Hematopoietic multipotent progenitor cell treated with erythropoietin and hydrocortisone succinate and interleukin-3 and kit ligand, for 17 days (in vitro differentiated cells): ENCODE measurements around the gene RBFOX2.
"Not testable (repeated sequence)": the region's sequence is repeated elsewhere in the genome, so short reads cannot be mapped to it uniquely, and the experiment has no call there.

Source experiments
- DNase-seq: peaks from one replicate; pipeline ENCODE4 v3.0.0-alpha.2; 2015; ENCODE audit warnings: low spot score

Gene RBFOX2

DNA sequence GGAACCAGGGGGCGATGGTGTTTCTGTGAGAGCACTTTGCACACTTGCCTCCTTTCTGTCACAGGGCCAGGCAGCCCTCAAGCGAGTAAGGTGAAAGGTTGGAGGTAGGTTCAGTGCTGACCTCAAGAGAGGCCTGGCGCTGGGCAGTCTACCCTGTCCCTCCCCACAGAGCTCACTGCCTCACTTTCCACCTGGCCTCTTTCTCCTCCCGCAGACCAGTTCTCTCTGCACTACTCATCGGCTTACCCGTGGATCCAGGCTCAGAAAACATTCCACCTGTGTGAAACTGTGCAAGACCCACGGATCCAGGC is 294.2 kb downstream of the RBFOX2 start:
- DNase-seq = no peak

GRCh38 chr22:35733791-35734516 is 294.7 kb downstream of the RBFOX2 start:
- no peak for DNase-seq

DNA sequence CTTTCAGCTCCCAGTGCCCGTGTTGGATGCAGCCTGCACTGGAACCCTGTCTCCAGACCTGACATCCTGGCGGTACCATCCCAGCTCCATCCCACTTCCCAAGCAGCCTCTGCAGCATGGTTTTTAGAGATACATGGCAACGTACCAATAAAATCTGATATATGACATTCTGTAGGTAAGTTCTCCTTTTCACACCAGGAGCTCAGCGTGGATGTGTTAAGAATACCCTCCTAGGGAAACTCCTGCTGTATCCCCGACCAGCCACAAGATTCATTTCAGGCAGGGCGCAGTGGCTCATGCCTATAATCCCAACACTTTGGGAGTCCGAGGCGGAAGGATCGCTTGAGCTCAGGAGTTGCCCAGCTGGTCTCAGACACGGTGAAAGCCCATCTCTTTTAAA is 295.6 kb downstream of the RBFOX2 start:
- no peak for DNase-seq

GRCh38 chr22:35732116-35732515 is 296.5 kb downstream of the RBFOX2 start:
- no peak for DNase-seq

- DNase-seq = no peak
Observed at GRCh38 chr22:35731321-35731720, 297.3 kb downstream of the RBFOX2 start.

- no peak for DNase-seq
Observed at GRCh38 chr22:35729309-35729698, 299.3 kb downstream of the RBFOX2 start.

GRCh38 chr22:35728639-35729308 is 299.9 kb downstream of the RBFOX2 start:
- no peak for DNase-seq

GRCh38 chr22:35727436-35727835 is 301.2 kb downstream of the RBFOX2 start:
- DNase-seq = no peak

DNA sequence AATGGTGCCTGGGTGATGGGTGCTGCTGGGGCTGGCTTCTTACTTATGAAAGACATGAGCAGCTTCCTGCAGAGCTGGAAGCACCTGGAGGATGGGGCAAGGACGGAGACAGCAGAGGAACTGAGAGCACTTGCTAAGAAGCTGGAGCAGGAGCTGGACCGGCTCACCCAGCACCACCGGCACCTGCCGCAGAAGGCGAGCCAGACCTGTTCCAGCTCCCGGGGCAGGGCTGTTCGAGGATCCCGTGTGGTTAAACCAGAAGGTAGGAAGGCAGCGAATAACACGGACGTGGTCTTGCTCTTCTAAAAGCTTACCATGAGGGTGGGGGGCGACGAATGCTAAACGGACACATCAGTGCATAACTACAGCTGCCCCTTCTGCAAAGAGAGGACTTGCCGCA is 301.7 kb downstream of the RBFOX2 start:
- DNase-seq = no peak

GRCh38 chr22:35726398-35726797 is 302.2 kb downstream of the RBFOX2 start:
- DNase-seq = no peak

DNA sequence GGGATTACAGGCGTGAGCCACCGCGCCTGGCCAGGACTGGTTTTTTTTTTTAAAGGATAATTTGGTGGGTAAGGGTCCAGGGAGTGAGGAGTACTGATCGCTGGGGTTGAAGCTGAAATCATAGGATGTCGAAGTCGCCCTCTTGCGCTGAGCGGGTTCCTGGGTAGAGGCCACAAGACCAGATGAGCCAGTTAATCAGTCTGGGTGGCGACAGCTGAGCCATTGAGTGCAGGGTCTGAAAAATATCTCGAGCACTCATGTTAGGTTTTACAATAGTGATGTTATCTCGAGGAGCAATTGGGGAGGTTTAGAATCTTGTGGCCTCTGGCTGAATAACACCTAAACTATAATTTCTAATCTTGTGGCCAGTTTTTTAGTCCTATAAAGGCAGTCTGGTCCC is 303.1 kb downstream of the RBFOX2 start:
- DNase-seq = no peak

GRCh38 chr22:35721960-35722359 is 306.7 kb downstream of the RBFOX2 start:
- DNase-seq = no peak

GRCh38 chr22:35719212-35719875 is 309.3 kb downstream of the RBFOX2 start:
- DNase-seq = no peak

DNA sequence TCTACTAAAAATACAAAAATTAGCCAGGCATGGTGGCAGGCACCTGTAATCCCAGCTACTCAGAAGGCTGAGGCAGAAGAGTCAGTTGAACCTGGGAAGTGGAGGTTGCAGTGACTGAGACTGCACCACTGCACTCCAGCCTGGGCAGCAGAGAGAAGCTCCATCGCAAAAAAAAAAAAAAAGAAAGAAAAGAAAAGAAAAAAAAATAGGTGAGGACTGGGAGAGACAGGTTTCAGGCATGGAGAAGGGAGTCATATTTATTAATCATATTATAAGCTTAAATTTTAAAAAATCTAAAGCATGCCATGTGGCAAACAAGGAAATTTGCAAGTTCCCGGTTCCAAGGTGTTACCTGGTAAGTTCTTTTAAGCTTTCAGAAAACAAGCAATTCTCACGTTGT is 311.1 kb downstream of the RBFOX2 start, which contains the start of gene APOL5:
TSS of gene APOL5 (plus strand) at position 301 of the 400 bp plus-strand sequence. CDS start at position 301, 0 bp downstream.
- DNase-seq = no peak

- DNase-seq = no peak
Observed at GRCh38 chr22:35712672-35713071, 316.0 kb downstream of the RBFOX2 start.

- no peak for DNase-seq
Observed at GRCh38 chr22:35711336-35711735, 317.3 kb downstream of the RBFOX2 start.

DNA sequence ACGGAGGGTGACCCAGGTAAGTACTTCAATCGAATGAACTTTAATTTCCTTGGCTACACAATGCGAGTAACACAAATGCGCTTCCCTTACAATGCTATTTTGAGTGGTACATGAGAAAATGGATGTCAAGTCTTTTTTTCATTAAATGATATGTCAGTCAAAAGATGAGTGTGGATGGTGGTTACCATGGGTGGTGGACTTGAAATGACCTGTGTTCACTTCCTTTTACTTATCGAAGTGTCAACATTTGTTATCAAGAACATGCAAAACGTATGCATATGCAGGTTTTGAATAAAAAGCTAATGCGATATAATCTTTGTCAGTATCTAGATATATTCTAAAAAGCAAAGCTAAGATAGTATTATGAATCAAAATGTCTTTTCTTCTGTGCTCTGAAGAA is 319.7 kb downstream of the RBFOX2 start:
- DNase-seq = no peak

DNA sequence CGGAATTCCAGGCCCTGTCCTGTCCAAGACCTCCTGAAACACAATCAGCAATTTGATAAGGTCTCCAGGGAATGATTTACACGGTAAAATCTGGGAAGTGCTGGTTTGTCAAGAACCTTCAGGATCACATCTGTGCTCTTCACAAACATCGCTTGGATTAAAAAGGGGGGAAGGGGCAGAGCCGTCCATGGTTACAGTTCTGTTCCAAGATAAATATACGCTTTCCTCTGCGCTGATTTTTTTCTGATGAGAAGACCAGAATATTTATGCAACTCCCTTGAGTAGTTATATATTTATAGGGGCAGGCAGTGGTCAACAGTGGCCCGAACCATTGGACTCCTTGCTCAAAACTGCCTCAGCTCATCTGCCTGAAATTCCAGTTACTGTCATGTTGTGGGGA is 320.2 kb downstream of the RBFOX2 start:
- no peak for DNase-seq

DNA sequence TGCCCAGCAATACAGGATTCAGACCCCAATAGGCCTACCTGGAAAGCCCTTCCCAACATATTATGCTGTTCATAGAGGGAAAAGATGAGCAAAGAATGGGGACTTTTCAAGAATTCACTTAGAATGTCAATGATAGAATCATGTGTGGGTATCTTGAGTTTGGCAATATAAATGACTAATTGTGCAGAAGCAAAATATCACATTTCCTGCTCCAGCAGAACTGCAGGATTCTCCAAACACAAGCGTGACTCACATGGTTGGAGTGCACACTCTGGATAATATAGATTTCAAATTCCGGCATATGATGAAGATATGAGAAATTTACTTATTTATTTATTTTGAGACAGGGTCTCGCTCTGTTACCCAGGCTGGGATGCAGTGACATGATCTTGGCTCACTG is 323.5 kb downstream of the RBFOX2 start:
- DNase-seq = no peak

- no peak for DNase-seq
Observed at GRCh38 chr22:35703861-35704584, 324.6 kb downstream of the RBFOX2 start.

DNA sequence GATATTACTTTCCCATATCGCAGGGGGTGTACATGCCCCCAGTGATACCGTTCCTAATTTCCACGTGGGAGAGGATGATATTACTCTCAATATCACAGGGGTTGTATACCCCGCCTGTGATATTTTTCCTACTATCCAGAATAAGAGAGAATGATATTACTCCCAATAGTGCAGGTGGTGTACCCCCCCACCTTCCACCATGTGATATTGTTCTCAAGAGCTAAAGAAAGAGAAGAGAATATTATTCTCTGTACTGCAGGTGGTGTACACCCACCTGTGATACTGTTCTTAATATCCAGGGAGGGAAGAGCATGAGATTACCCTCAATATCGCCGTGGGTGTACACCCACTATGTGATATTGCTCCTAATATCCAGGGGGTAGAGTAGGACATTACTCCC is 328.8 kb downstream of the RBFOX2 start:
- DNase-seq = not testable (repeated sequence)

- no peak for DNase-seq
Observed at GRCh38 chr22:35697142-35697541, 331.5 kb downstream of the RBFOX2 start.

DNA sequence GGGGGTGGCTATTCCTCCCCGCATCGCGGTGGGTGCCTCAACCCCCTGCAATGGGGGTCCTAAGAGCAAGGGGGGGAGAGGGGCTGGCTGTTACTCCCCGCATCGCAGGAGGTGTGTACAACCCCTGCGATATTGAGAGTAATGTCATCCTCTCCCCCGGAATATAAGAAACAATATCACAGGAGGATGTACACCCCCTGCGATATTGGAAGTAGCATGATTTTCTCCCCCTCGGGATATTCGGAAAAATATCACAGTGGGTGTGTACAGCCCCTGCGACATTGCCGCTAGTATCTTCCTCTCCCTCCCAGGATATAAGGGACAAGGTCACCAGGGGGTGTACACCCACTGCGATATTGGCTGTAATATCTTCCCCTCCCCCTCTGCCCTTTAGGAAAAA is 333.4 kb downstream of the RBFOX2 start:
- DNase-seq = no peak
